ENCODE measurements around the gene FAM83G.

DNA sequence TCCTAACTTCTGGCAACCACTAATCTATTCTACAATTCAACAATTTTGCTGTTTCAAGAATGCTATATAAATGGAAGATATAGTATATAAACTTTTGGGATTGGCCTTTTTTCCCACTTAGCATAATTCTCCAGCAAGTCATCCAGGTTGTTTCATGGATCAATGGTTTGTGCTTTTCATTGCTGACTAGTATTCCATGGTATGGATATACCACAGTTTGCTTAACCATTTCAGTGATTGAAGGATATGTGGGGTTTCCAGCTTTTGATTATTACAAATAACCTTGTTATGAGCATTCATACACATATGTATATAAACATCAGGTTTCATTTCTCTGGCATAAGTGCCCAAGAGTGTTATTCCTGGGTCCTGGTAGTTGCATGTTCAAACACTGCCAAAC is 2.1 kb upstream of the FAM83G start:
- TF ChIP-seq ZNF274 (IDR thresholded peaks at IDR 0.05; ENCODE audit: low read depth, low read length): no peak
- no peak for TF ChIP-seq YY1 (IDR thresholded peaks at IDR 0.05; ENCODE audit: insufficient read depth, insufficient read length)
